Left lung (tissue), 10 donors: ENCODE results near the gene ATP2B3. TPM values are rescaled to one million over a fixed set of nuclear protein-coding genes. Genes with fewer than 3 reads are reported as not detected.

Experiments
- ATAC-seq: fragments of 200-7000 bp; cut with Tn5 transposase; one replicate; pipeline ENCODE4 v1.9.1; 2020; ENCODE audit warnings: moderate library complexity
- DNase-seq, 4 donors: peaks; one replicate each; pipeline ENCODE4 v3.0.0-alpha.2; 2013 to 2020
- H3K27ac ChIP-seq, 2 donors: fragments of 200-600 bp; sonication (generic) in 1 of 2; one replicate each; pipeline versions ENCODE4 v1.5.0 to v1.8.0; 2020 to 2021
- H3K27me3 ChIP-seq, 2 donors: fragments of 200-600 bp; sonication (generic) in 1 of 2; one replicate each; pipeline versions ENCODE4 v1.5.0 to v1.8.0; 2020 to 2021
- H3K36me3 ChIP-seq, 2 donors: fragments of 200-600 bp; sonication (generic) in 1 of 2; one replicate each; pipeline versions ENCODE4 v1.5.0 to v1.8.0; 2020 to 2021
- H3K4me1 ChIP-seq, 2 donors: fragments of 200-600 bp; one replicate each; pipeline ENCODE4 v1.8.0; 2021
- H3K4me3 ChIP-seq, 2 donors: fragments of 200-600 bp; sonication (generic) in 1 of 2; one replicate each; pipeline versions ENCODE4 v1.5.0 to v1.8.0; 2020 to 2021; ENCODE audit warnings: mild to moderate bottlenecking in 1 of 2
- H3K9me3 ChIP-seq, 2 donors: fragments of 200-600 bp; sonication (generic) in 1 of 2; one replicate each; pipeline versions ENCODE4 v1.5.0 to v1.8.0; 2020 to 2021
- CTCF ChIP-seq, 2 donors: fragments of 200-600 bp; sonication (generic) in 1 of 2; IDR thresholded peaks; one replicate each; pipeline versions ENCODE4 v1.5.0 to v1.8.0; 2021; ENCODE audit warnings: antibody characterized with exemption in 2 of 2
- intact Hi-C, 2 donors: fragments of 100-400 bp; cut with DNase I; formaldehyde crosslinking; loops; one replicate each; pipeline versions ENCODE4 v1.11.2 to v1.14.2; 2022
- polyA plus RNA-seq, 6 donors: library from polyadenylated mRNA; unstranded; fragments of 120-200 nt; gene quantifications; one replicate each; pipeline ENCODE4 v1.2.1, GENCODE V29; 2013; ENCODE audit not compliant: insufficient read length in 6 of 6
- total RNA-seq, 2 donors: library from RNA; stranded (reverse); fragmentation: NEBNext Ultra II Directional; extraction: Animal tissue kit (Norgen Biotek cat#: 25700); gene quantifications; one replicate each; pipeline ENCODE4 v1.2.1, GENCODE V29; 2021
- donor health status: DM: no; HTN: yes; CAD: no.
- donor health status: DM: no; HTN: no; CAD: no.

The ATP2B3 gene
- total and polyA plus RNA-seq, 8 donors: 0.10 to 0.33 (median 0.19) TPM; not detected in 2

GRCh38 chrX:153519569-153520286 is 2.3 kb downstream of the ATP2B3 start:
- H3K27ac ChIP-seq: no peak overlapping the region
- ATAC-seq (peak; percentile 19), DNase-seq (no peak)
- no peak overlapping the region for H3K4me3 ChIP-seq
- H3K4me1 ChIP-seq: no peaks in the 10 kb centered on the region
- H3K27me3 ChIP-seq: peaks cover 47 to 74% of the 10 kb centered on the region in 2 donors
- no peak for TF ChIP-seq CTCF (IDR thresholded peaks at IDR 0.05)
- intact Hi-C loops: no loop called here
- H3K36me3 ChIP-seq: no peaks in the 10 kb centered on the region
- no peaks in the 10 kb centered on the region for H3K9me3 ChIP-seq

DNA sequence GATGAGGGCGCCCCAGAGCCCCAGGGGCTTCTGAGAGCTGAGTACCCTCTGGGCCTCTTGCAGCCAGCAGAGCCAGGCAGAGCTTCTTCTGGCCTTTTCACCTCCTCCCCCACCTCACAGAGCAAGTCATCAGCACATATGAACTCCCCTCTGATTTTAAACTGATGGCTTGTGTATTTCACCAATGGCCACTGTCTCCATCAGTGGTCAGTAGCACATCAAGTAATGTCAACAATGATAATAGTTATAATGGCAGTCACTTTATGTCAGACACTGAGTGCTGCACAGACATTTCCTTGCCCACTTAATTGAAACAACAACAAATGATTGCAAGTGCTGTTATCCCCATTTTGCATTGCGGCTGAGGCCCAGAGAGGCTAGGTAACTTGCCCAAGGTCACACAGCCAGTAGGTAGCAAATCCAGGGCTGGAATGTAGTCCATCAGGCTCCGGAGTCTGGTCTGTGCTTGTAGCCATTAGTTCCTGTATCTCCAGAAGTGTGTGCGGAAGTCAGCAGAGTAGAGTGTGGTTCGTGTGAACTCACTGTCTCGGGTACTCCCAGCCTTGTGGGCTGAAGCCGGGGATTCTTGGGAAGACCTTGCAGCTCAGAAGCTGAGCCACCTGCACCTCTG is 3.0 kb downstream of the ATP2B3 start:
- TF ChIP-seq CTCF (IDR thresholded peaks at IDR 0.05): no peak
- H3K4me3 ChIP-seq: no peak overlapping the region
- no peaks in the 10 kb centered on the region for H3K4me1 ChIP-seq
- ATAC-seq: no peak
- no peak for DNase-seq
- no peak overlapping the region for H3K27ac ChIP-seq
- no peaks in the 10 kb centered on the region for H3K9me3 ChIP-seq
- no peaks in the 10 kb centered on the region for H3K36me3 ChIP-seq
- H3K27me3 ChIP-seq: peaks cover 47 to 78% of the 10 kb centered on the region in 2 donors
- intact Hi-C loops: no loop called here

DNA sequence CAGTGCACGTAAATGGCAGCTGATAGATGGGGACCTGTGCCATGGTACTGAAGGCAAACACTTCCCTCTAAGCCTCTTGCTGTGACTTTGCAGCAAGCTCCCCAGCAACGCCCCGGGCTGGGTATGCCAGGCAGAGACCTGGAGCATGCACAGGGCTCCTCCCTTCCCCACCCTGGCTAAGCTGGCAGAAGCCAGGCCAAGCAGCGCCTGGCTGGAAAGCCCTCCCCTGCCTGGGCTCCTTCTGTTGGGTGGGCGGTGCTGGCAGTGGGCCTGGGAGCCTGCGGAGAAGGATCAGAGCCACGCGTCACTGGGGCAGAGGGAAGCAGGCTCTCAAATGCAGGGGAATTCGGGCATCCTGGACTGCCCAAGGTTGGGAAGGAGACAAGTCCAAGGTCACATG is 3.6 kb downstream of the ATP2B3 start:
- no peak overlapping the region for H3K27ac ChIP-seq
- H3K9me3 ChIP-seq: no peaks in the 10 kb centered on the region
- no peak for TF ChIP-seq CTCF (IDR thresholded peaks at IDR 0.05)
- H3K4me3 ChIP-seq: no peak overlapping the region
- peak; percentile 39 for ATAC-seq
- H3K4me1 ChIP-seq: no peaks in the 10 kb centered on the region
- peaks cover 47 to 81% of the 10 kb centered on the region in 2 donors for H3K27me3 ChIP-seq
- H3K36me3 ChIP-seq: no peaks in the 10 kb centered on the region
- intact Hi-C loops: no loop called here
- DNase-seq: no peak

DNA sequence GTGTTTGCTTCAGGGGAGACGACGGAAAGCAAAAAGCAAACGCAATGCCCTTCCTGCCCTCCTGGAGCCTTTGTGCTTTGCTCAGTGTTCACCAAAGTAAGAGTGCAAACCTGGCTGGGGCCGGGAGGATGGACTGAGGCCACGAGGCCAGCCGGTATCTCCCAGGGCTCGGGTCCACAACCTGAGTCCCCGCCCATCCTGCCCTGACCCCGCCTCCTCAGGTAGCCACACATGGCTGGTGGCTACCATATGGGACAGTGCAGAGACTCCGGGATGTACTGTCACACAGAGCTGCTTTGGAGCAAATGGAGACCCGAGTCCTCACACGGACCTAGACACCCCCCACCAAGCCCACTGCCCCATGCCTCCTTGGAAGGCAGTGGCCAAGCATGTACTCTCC is 4.8 kb downstream of the ATP2B3 start:
- H3K27ac ChIP-seq: no peak overlapping the region
- DNase-seq (no peak), ATAC-seq (no peak)
- H3K9me3 ChIP-seq: no peaks in the 10 kb centered on the region
- intact Hi-C loops: no loop called here
- no peak for TF ChIP-seq CTCF (IDR thresholded peaks at IDR 0.05)
- H3K4me1 ChIP-seq: no peaks in the 10 kb centered on the region
- no peak overlapping the region for H3K4me3 ChIP-seq
- no peaks in the 10 kb centered on the region for H3K36me3 ChIP-seq
- peaks cover 44 to 77% of the 10 kb centered on the region in 2 donors for H3K27me3 ChIP-seq

- Histone ChIP-seq H3K9me3 (no peaks in the 10 kb centered on the region), H3K27ac (no peak overlapping the region), H3K4me1 (no peaks in the 10 kb centered on the region), H3K36me3 (no peaks in the 10 kb centered on the region), H3K4me3 (no peak overlapping the region), H3K27me3 (peaks cover 37 to 70% of the 10 kb centered on the region in 2 donors)
- no peak for TF ChIP-seq CTCF (IDR thresholded peaks at IDR 0.05)
- DNase-seq (no peak), ATAC-seq (no peak)
- intact Hi-C loops: no loop called here
Observed at GRCh38 chrX:153523269-153523668, 5.8 kb downstream of the ATP2B3 start.
